Stimulated activated memory B cell treated with anti-CD40 and anti-IgM and Interleukin-4, amounts not matched to agents 10 μg/mL and 1 μg/mL and 100 μg/mL, for 72 hours (primary cell): ENCODE results near the gene NRP1.

Experiments used
- ATAC-seq: fragments of 150-1000 bp; cut with Tn5 transposase; 2 replicates; pipeline ENCODE4 v1.10.0; 2021
- H3K27ac Mint-ChIP-seq: one replicate; pipeline ENCODE4 v1.8.0; 2022; ENCODE audit warnings: mild to moderate bottlenecking, mixed read lengths
- H3K27me3 Mint-ChIP-seq: one replicate; pipeline ENCODE4 v1.8.0; 2022; ENCODE audit warnings: mixed read lengths
- H3K36me3 Mint-ChIP-seq: one replicate; pipeline ENCODE4 v1.8.0; 2022; ENCODE audit warnings: mixed read lengths
- H3K4me1 Mint-ChIP-seq: one replicate; pipeline ENCODE4 v1.8.0; 2022; ENCODE audit warnings: mixed read lengths
- H3K4me3 Mint-ChIP-seq: one replicate; pipeline ENCODE4 v1.8.0; 2022; ENCODE audit warnings: mild to moderate bottlenecking, moderate library complexity, mixed read lengths
- H3K9me3 Mint-ChIP-seq: one replicate; pipeline ENCODE4 v1.8.0; 2022; ENCODE audit warnings: mixed read lengths

Gene NRP1

GRCh38 chr10:33254556-33255160 is 79.8 kb downstream of the NRP1 start:
- Mint-ChIP-seq H3K36me3 (no peaks in the 10 kb centered on the region), H3K27me3 (peaks cover 38% of the 10 kb centered on the region), H3K9me3 (peaks cover 7% of the 10 kb centered on the region), H3K4me3 (no peak overlapping the region), H3K27ac (no peak overlapping the region), H3K4me1 (no peaks in the 10 kb centered on the region)
- ATAC-seq: no peak

GRCh38 chr10:33253411-33253810 is 81.1 kb downstream of the NRP1 start:
- H3K36me3 Mint-ChIP-seq: no peaks in the 10 kb centered on the region
- H3K9me3 Mint-ChIP-seq: peaks cover 7% of the 10 kb centered on the region
- no peak for ATAC-seq
- H3K4me3 Mint-ChIP-seq: no peak overlapping the region
- H3K27me3 Mint-ChIP-seq: peaks cover 36% of the 10 kb centered on the region
- no peaks in the 10 kb centered on the region for H3K4me1 Mint-ChIP-seq
- no peak overlapping the region for H3K27ac Mint-ChIP-seq

GRCh38 chr10:33252794-33253203 is 81.7 kb downstream of the NRP1 start:
- no peak for ATAC-seq
- H3K4me1 Mint-ChIP-seq: no peaks in the 10 kb centered on the region
- no peak overlapping the region for H3K4me3 Mint-ChIP-seq
- peaks cover 39% of the 10 kb centered on the region for H3K27me3 Mint-ChIP-seq
- H3K9me3 Mint-ChIP-seq: peaks cover 7% of the 10 kb centered on the region
- no peaks in the 10 kb centered on the region for H3K36me3 Mint-ChIP-seq
- H3K27ac Mint-ChIP-seq: no peak overlapping the region

- H3K27ac Mint-ChIP-seq: no peak overlapping the region
- H3K4me3 Mint-ChIP-seq: no peak overlapping the region
- ATAC-seq: no peak
- peaks cover 42% of the 10 kb centered on the region for H3K27me3 Mint-ChIP-seq
- no peaks in the 10 kb centered on the region for H3K36me3 Mint-ChIP-seq
- H3K9me3 Mint-ChIP-seq: peaks cover 7% of the 10 kb centered on the region
- no peaks in the 10 kb centered on the region for H3K4me1 Mint-ChIP-seq
These were observed 82.1 kb downstream of the NRP1 start for GRCh38 chr10:33252324-33252723.

- Mint-ChIP-seq H3K36me3 (no peaks in the 10 kb centered on the region), H3K9me3 (peaks cover 7% of the 10 kb centered on the region), H3K27ac (no peak overlapping the region), H3K4me3 (no peak overlapping the region), H3K27me3 (peaks cover 42% of the 10 kb centered on the region), H3K4me1 (peaks cover 5% of the 10 kb centered on the region)
- ATAC-seq: no peak
These were observed 84.7 kb downstream of the NRP1 start for GRCh38 chr10:33249659-33250345.

- Mint-ChIP-seq H3K4me3 (no peak overlapping the region), H3K36me3 (no peaks in the 10 kb centered on the region), H3K4me1 (peaks cover 5% of the 10 kb centered on the region), H3K27ac (no peak overlapping the region), H3K27me3 (peaks cover 41% of the 10 kb centered on the region), H3K9me3 (peaks cover 7% of the 10 kb centered on the region)
- ATAC-seq: no peak
These were observed 85.3 kb downstream of the NRP1 start for GRCh38 chr10:33249137-33249536.

- no peaks in the 10 kb centered on the region for H3K36me3 Mint-ChIP-seq
- H3K27ac Mint-ChIP-seq: no peak overlapping the region
- H3K27me3 Mint-ChIP-seq: peaks cover 36% of the 10 kb centered on the region
- peak; percentile 47 for ATAC-seq
- H3K4me3 Mint-ChIP-seq: no peak overlapping the region
- peaks cover 7% of the 10 kb centered on the region for H3K9me3 Mint-ChIP-seq
- H3K4me1 Mint-ChIP-seq: peaks cover 5% of the 10 kb centered on the region
These were observed 85.8 kb downstream of the NRP1 start for GRCh38 chr10:33248638-33249037.

GRCh38 chr10:33247221-33247922 is 87.1 kb downstream of the NRP1 start:
- H3K4me3 Mint-ChIP-seq: no peak overlapping the region
- H3K9me3 Mint-ChIP-seq: peaks cover 7% of the 10 kb centered on the region
- peaks cover 35% of the 10 kb centered on the region for H3K27me3 Mint-ChIP-seq
- H3K4me1 Mint-ChIP-seq: peaks cover 5% of the 10 kb centered on the region
- no peak for ATAC-seq
- H3K36me3 Mint-ChIP-seq: no peaks in the 10 kb centered on the region
- no peak overlapping the region for H3K27ac Mint-ChIP-seq

- Mint-ChIP-seq H3K9me3 (no peaks in the 10 kb centered on the region), H3K27ac (no peak overlapping the region), H3K4me1 (peaks cover 13% of the 10 kb centered on the region), H3K4me3 (no peak overlapping the region), H3K36me3 (no peaks in the 10 kb centered on the region), H3K27me3 (peaks cover 21% of the 10 kb centered on the region)
- peak; percentile 22 for ATAC-seq
These were observed 89.1 kb downstream of the NRP1 start for GRCh38 chr10:33245343-33245742.

GRCh38 chr10:33244354-33244967 is 90.0 kb downstream of the NRP1 start:
- no peaks in the 10 kb centered on the region for H3K9me3 Mint-ChIP-seq
- peaks cover 13% of the 10 kb centered on the region for H3K4me1 Mint-ChIP-seq
- peak; percentile 66 for ATAC-seq
- H3K27me3 Mint-ChIP-seq: peaks cover 13% of the 10 kb centered on the region
- H3K27ac Mint-ChIP-seq: no peak overlapping the region
- H3K4me3 Mint-ChIP-seq: no peak overlapping the region
- no peaks in the 10 kb centered on the region for H3K36me3 Mint-ChIP-seq

- no peaks in the 10 kb centered on the region for H3K9me3 Mint-ChIP-seq
- no peak overlapping the region for H3K4me3 Mint-ChIP-seq
- peaks cover 13% of the 10 kb centered on the region for H3K4me1 Mint-ChIP-seq
- no peaks in the 10 kb centered on the region for H3K36me3 Mint-ChIP-seq
- H3K27me3 Mint-ChIP-seq: peaks cover 7% of the 10 kb centered on the region
- ATAC-seq: no peak
- no peak overlapping the region for H3K27ac Mint-ChIP-seq
These were observed 90.8 kb downstream of the NRP1 start for GRCh38 chr10:33243703-33244102.

GRCh38 chr10:33242931-33243330 is 91.5 kb downstream of the NRP1 start:
- H3K4me1 Mint-ChIP-seq: peaks cover 13% of the 10 kb centered on the region
- no peaks in the 10 kb centered on the region for H3K36me3 Mint-ChIP-seq
- no peak overlapping the region for H3K27ac Mint-ChIP-seq
- no peak for ATAC-seq
- no peaks in the 10 kb centered on the region for H3K9me3 Mint-ChIP-seq
- no peak overlapping the region for H3K4me3 Mint-ChIP-seq
- peaks cover 5% of the 10 kb centered on the region for H3K27me3 Mint-ChIP-seq

- peaks cover 13% of the 10 kb centered on the region for H3K4me1 Mint-ChIP-seq
These were observed 93.1 kb downstream of the NRP1 start for GRCh38 chr10:33241351-33241750.

GRCh38 chr10:33240931-33241330 is 93.5 kb downstream of the NRP1 start:
- H3K27me3 Mint-ChIP-seq: no peaks in the 10 kb centered on the region
- no peaks in the 10 kb centered on the region for H3K36me3 Mint-ChIP-seq
- no peak overlapping the region for H3K27ac Mint-ChIP-seq
- no peak overlapping the region for H3K4me3 Mint-ChIP-seq
- peaks cover 13% of the 10 kb centered on the region for H3K4me1 Mint-ChIP-seq
- no peaks in the 10 kb centered on the region for H3K9me3 Mint-ChIP-seq
- no peak for ATAC-seq

More at GRCh38 chr10:33241351-33241750, 93.1 kb downstream of the NRP1 start:
- no peak for ATAC-seq
- H3K27me3 Mint-ChIP-seq: no peaks in the 10 kb centered on the region
- no peaks in the 10 kb centered on the region for H3K36me3 Mint-ChIP-seq
- H3K9me3 Mint-ChIP-seq: no peaks in the 10 kb centered on the region
- H3K4me3 Mint-ChIP-seq: no peak overlapping the region
- no peak overlapping the region for H3K27ac Mint-ChIP-seq

GRCh38 chr10:33240258-33240657 is 94.2 kb downstream of the NRP1 start:
- H3K36me3 Mint-ChIP-seq: no peaks in the 10 kb centered on the region
- H3K27ac Mint-ChIP-seq: no peak overlapping the region
- peaks cover 10% of the 10 kb centered on the region for H3K4me1 Mint-ChIP-seq
- ATAC-seq: no peak
- no peak overlapping the region for H3K4me3 Mint-ChIP-seq
- no peaks in the 10 kb centered on the region for H3K27me3 Mint-ChIP-seq
- no peaks in the 10 kb centered on the region for H3K9me3 Mint-ChIP-seq
